Upper lobe of left lung (tissue), 6 donors: ENCODE measurements around the gene HIKESHI. TPM values are rescaled to one million over a fixed set of nuclear protein-coding genes. Genes with fewer than 3 reads are reported as not detected.

Source experiments
- ATAC-seq, 2 donors: fragments of 200-7000 bp; cut with Tn5 transposase; one replicate each; pipeline ENCODE4 v1.9.1; 2022; ENCODE audit warnings: mild to moderate bottlenecking in 2 of 2, moderate library complexity in 2 of 2; ENCODE audit not compliant: low FRiP score in 2 of 2
- DNase-seq, 2 donors: peaks; one replicate each; pipeline ENCODE4 v3.0.0-alpha.2; 2019 to 2020
- H3K27ac ChIP-seq, 4 donors: fragments of 200-600 bp; sonication (generic); one replicate each; pipeline ENCODE4 v1.5.1; 2016 to 2019
- H3K27me3 ChIP-seq, 4 donors: fragments of 200-600 bp; sonication (generic); one replicate each; pipeline ENCODE4 v1.5.1; 2017 to 2019
- H3K36me3 ChIP-seq, 4 donors: fragments of 200-600 bp; sonication (generic); one replicate each; pipeline ENCODE4 v1.5.1; 2016 to 2019
- H3K4me1 ChIP-seq, 4 donors: fragments of 200-600 bp; sonication (generic); one replicate each; pipeline ENCODE4 v1.5.1; 2018 to 2019
- H3K4me3 ChIP-seq, 4 donors: fragments of 200-600 bp; sonication (generic); one replicate each; pipeline ENCODE4 v1.5.1; 2017 to 2019; ENCODE audit warnings: mild to moderate bottlenecking in 2 of 4, moderate library complexity in 1 of 4
- H3K9me3 ChIP-seq, 4 donors: fragments of 200-600 bp; sonication (generic); one replicate each; pipeline ENCODE4 v1.5.1; 2018 to 2019
- EP300 ChIP-seq, 4 donors: sonication (generic); formaldehyde crosslinking; IDR thresholded peaks; one replicate each; pipeline ENCODE4 v1.5.1; 2017; ENCODE audit warnings: antibody characterized with exemption in 4 of 4, control low read depth in 2 of 4
- POLR2A ChIP-seq, 4 donors: fragments of 450-650 bp; IDR thresholded peaks; one replicate each; pipeline ENCODE4 v1.5.1; 2016 to 2017; ENCODE audit warnings: antibody characterized with exemption in 4 of 4, mild to moderate bottlenecking in 2 of 4
- POLR2AphosphoS5 ChIP-seq, 2 donors: sonication (generic); formaldehyde crosslinking; IDR thresholded peaks; one replicate each; pipeline ENCODE4 v1.5.1; 2017; ENCODE audit warnings: antibody characterized with exemption in 2 of 2
- WGBS, 2 donors: methylation state at CpG; one replicate each; pipeline ENCODE4 v1.1.5; 2017 to 2018; 5-methylcytosine and 5-hydroxymethylcytosine counted together
- total RNA-seq, 6 donors: library from RNA; depleted of rRNA in 4 of 6; stranded (reverse); fragments of >200 nt in 4 of 6; gene quantifications; one replicate each; pipeline versions ENCODE4 v1.1.0 to v1.2.1, GENCODE V29; 2016 to 2021
- TF ChIP-seq, protein P1 (sequence below), 6 experiments: fragments of 450-650 bp in 4 of 6; fragments of 200-600 bp in 2 of 6; sonication (generic) in 2 of 6; IDR thresholded peaks; one replicate each; pipeline ENCODE4 v1.5.1; 2016 to 2019; ENCODE audit warnings: antibody characterized with exemption in 6 of 6
- donor health status: DM: no; HTN: no; CAD: no; lungs with moderate emphysema.
- donor health status: DM: no; HTN: yes; CAD: no; lungs with severe emphysema.

HIKESHI gene
- total RNA-seq, 6 donors from 2014 or later: 7.7 to 31.9 (median 24.2) TPM

GRCh38 chr11:86372041-86372440 lies 70.0 kb downstream of the HIKESHI start:
- no peaks in the 10 kb centered on the region for H3K36me3 ChIP-seq
- ATAC-seq: no peak
- H3K27ac ChIP-seq: no peak overlapping the region
- DNase-seq: no peak
- no peaks in the 10 kb centered on the region for H3K9me3 ChIP-seq
- 100% methylated on average over 1 of the region's 1 CpG for WGBS, 2 donors
- H3K4me1 ChIP-seq: peaks cover 0 to 6% (median 0%) of the 10 kb centered on the region in 4 donors
- no peak overlapping the region for H3K4me3 ChIP-seq
- no peaks in the 10 kb centered on the region for H3K27me3 ChIP-seq
- TF ChIP-seq, protein P1, sequence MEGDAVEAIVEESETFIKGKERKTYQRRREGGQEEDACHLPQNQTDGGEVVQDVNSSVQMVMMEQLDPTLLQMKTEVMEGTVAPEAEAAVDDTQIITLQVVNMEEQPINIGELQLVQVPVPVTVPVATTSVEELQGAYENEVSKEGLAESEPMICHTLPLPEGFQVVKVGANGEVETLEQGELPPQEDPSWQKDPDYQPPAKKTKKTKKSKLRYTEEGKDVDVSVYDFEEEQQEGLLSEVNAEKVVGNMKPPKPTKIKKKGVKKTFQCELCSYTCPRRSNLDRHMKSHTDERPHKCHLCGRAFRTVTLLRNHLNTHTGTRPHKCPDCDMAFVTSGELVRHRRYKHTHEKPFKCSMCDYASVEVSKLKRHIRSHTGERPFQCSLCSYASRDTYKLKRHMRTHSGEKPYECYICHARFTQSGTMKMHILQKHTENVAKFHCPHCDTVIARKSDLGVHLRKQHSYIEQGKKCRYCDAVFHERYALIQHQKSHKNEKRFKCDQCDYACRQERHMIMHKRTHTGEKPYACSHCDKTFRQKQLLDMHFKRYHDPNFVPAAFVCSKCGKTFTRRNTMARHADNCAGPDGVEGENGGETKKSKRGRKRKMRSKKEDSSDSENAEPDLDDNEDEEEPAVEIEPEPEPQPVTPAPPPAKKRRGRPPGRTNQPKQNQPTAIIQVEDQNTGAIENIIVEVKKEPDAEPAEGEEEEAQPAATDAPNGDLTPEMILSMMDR (IDR thresholded peaks at IDR 0.05): no peak
- no peak for TF ChIP-seq EP300 (IDR thresholded peaks at IDR 0.05)
- TF ChIP-seq POLR2A (IDR thresholded peaks at IDR 0.05): no peak
- TF ChIP-seq POLR2AphosphoS5 (IDR thresholded peaks at IDR 0.05): no peak

DNA sequence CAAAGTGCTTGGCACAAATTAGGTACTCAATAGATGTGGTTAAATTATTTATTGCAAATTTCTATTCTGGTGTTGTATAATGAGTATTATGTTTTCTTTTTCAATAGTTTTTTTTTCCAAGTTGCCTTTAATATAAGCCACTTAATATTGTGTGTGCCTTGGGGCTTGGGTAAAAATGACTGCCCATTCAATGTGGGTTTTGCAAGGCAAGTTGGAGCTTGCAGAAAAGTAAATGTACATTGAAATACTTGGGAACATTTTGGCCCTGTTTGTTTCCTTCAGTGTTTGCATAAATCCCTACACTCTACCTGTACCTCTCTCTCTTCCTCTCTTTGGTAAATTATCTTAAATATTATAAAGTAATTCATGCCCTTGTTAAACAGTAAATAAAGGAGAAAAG lies 70.5 kb downstream of the HIKESHI start:
- peaks cover 0 to 6% (median 0%) of the 10 kb centered on the region in 4 donors for H3K4me1 ChIP-seq

GRCh38 chr11:86374069-86374468 lies 72.0 kb downstream of the HIKESHI start:
- DNase-seq (no peak), ATAC-seq (no peak)
- Histone ChIP-seq H3K4me3 (peak overlapping the region in 2 of 4 donors; percentile 5 to 20), H3K9me3 (no peaks in the 10 kb centered on the region), H3K4me1 (peaks cover 0 to 6% (median 0%) of the 10 kb centered on the region in 4 donors), H3K27me3 (no peaks in the 10 kb centered on the region), H3K27ac (no peak overlapping the region), H3K36me3 (no peaks in the 10 kb centered on the region)
- 30 to 43% methylated on average over 1 of the region's 1 CpG for WGBS, 2 donors
- TF ChIP-seq POLR2A (IDR thresholded peaks at IDR 0.05) (no peak), EP300 (IDR thresholded peaks at IDR 0.05) (no peak), POLR2AphosphoS5 (IDR thresholded peaks at IDR 0.05) (no peak)
- TF ChIP-seq, protein P1 (IDR thresholded peaks at IDR 0.05): no peak

More for the DNA sequence above, 70.5 kb downstream of the HIKESHI start:
- Histone ChIP-seq H3K9me3 (no peaks in the 10 kb centered on the region), H3K4me3 (no peak overlapping the region), H3K36me3 (no peaks in the 10 kb centered on the region), H3K27ac (no peak overlapping the region), H3K27me3 (no peaks in the 10 kb centered on the region)
- TF ChIP-seq EP300 (IDR thresholded peaks at IDR 0.05) (no peak), POLR2AphosphoS5 (IDR thresholded peaks at IDR 0.05) (no peak), POLR2A (IDR thresholded peaks at IDR 0.05) (no peak)
- TF ChIP-seq, protein P1 (IDR thresholded peaks at IDR 0.05): no peak
- ATAC-seq (no peak), DNase-seq (no peak)

DNA sequence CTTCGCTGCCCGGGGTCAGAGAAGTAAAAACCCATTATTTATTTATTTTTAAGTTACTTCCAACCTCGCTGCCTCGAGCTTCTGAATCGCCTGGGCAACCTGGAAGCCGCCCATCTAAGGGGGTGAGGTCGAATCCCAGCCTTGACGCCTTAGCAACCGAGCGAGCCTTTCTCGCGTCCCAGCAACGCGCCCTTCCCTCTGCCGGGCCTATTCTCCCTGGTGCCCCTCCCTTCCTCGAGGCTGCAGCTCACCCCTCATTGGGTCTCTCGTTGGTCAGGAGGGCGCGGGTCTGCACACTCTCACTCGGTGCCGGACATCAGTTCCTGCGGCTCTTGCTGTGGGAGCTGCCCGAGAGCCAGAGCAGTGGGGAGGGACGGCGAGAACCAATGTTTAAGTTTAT lies 72.5 kb downstream of the HIKESHI start, which contains the start of gene CCDC81:
Gene CCDC81, plus strand, starts transcription at position 302 of the 400 bp plus-strand sequence. CDS start 277 bp downstream, outside the sequence.
- no peak for TF ChIP-seq POLR2AphosphoS5 (IDR thresholded peaks at IDR 0.05)
- no peak for TF ChIP-seq POLR2A (IDR thresholded peaks at IDR 0.05)
- no peak for TF ChIP-seq EP300 (IDR thresholded peaks at IDR 0.05)
- TF ChIP-seq, protein P1 (IDR thresholded peaks at IDR 0.05): no peak

GRCh38 chr11:86377972-86378371 lies 75.9 kb downstream of the HIKESHI start:
- Histone ChIP-seq H3K27ac (no peak overlapping the region), H3K9me3 (no peaks in the 10 kb centered on the region), H3K4me1 (peaks cover 0 to 6% (median 0%) of the 10 kb centered on the region in 4 donors), H3K27me3 (no peaks in the 10 kb centered on the region), H3K36me3 (no peaks in the 10 kb centered on the region), H3K4me3 (no peak overlapping the region)
- no peak for ATAC-seq
- no peak for DNase-seq
- TF ChIP-seq, protein P1 (IDR thresholded peaks at IDR 0.05): no peak
- TF ChIP-seq POLR2A (IDR thresholded peaks at IDR 0.05) (no peak), POLR2AphosphoS5 (IDR thresholded peaks at IDR 0.05) (no peak), EP300 (IDR thresholded peaks at IDR 0.05) (no peak)

More for the DNA sequence above, 72.5 kb downstream of the HIKESHI start, which contains the start of gene CCDC81:
- H3K27me3 ChIP-seq: no peaks in the 10 kb centered on the region
- peaks cover 0 to 6% (median 0%) of the 10 kb centered on the region in 4 donors for H3K4me1 ChIP-seq
- no peaks in the 10 kb centered on the region for H3K36me3 ChIP-seq
- DNase-seq (peak in 1 of 2 donors; percentile 46), ATAC-seq (peak in 1 of 2 donors; percentile 56)
- no peaks in the 10 kb centered on the region for H3K9me3 ChIP-seq
- no peak within 1 kb of the TSS for H3K27ac ChIP-seq
- 13 to 20% methylated on average over 24 to 25 of the region's 25 CpGs for WGBS, 2 donors
- H3K4me3 ChIP-seq: peak within 1 kb of the TSS in 2 of 4 donors; percentile 5 to 20
